Right lung (tissue), 5 donors: Measurements from ENCODE around the gene PCDHB10. TPM values are rescaled to one million over a fixed set of nuclear protein-coding genes. Genes with fewer than 3 reads are reported as not detected.
"Not testable (repeated sequence)": the region's sequence is repeated elsewhere in the genome, so short reads cannot be mapped to it uniquely, and the experiment has no call there.

ENCODE experiments used
- DNase-seq, 2 donors: peaks; one replicate each; pipeline ENCODE4 v3.0.0-alpha.2; 2013
- polyA plus RNA-seq, 5 donors: library from polyadenylated mRNA; unstranded; fragments of 120-200 nt; gene quantifications; one replicate each; pipeline versions ENCODE4 v1.2.1 to v1.2.3, GENCODE V29; 2013; ENCODE audit warnings: inconsistent platforms in 1 of 5, low replicate concordance in 1 of 5; ENCODE audit not compliant: insufficient read length in 5 of 5, insufficient read depth in 1 of 5

The PCDHB10 gene
- polyA plus RNA-seq, 5 donors, result 5.0 to 7.5 (median 6.9) TPM

GRCh38 chr5:141184117-141184855 lies 7.9 kb upstream of the PCDHB10 start:
- not testable (repeated sequence) for DNase-seq

- no peak for DNase-seq
Measured at GRCh38 chr5:141186897-141187512, 5.1 kb upstream of the PCDHB10 start, which contains the start of gene PCDHB9. Gene PCDHB9, plus strand, starts transcription at chr5:141187161. Its CDS starts 158 bp downstream, at chr5:141187319.

- not testable (repeated sequence) for DNase-seq
Measured at GRCh38 chr5:141188682-141189081, 3.5 kb upstream of the PCDHB10 start.

- DNase-seq, result not testable (repeated sequence)
Measured at GRCh38 chr5:141189131-141189530, 3.0 kb upstream of the PCDHB10 start.

GRCh38 chr5:141194332-141194731 lies 2.2 kb downstream of the PCDHB10 start:
- DNase-seq, result not testable (repeated sequence)

GRCh38 chr5:141196363-141196762 lies 4.2 kb downstream of the PCDHB10 start:
- no peak for DNase-seq

GRCh38 chr5:141199359-141200235 lies 7.4 kb downstream of the PCDHB10 start, which contains the start of gene PCDHB11:
Gene PCDHB11, plus strand, starts transcription at chr5:141199627. Its CDS starts 148 bp downstream, at chr5:141199775.
- no peak for DNase-seq

- DNase-seq, result not testable (repeated sequence)
Measured at GRCh38 chr5:141201126-141201525, 9.0 kb downstream of the PCDHB10 start.

GRCh38 chr5:141201646-141202045 lies 9.5 kb downstream of the PCDHB10 start:
- not testable (repeated sequence) for DNase-seq

GRCh38 chr5:141208478-141208877 lies 16.3 kb downstream of the PCDHB10 start, which contains the start of gene PCDHB12:
Gene PCDHB12, plus strand, starts transcription at chr5:141208719. Its CDS starts 189 bp downstream, at chr5:141208908.
- DNase-seq, result peak in 1 of 2 donors; percentile 18

- not testable (repeated sequence) for DNase-seq
Measured at GRCh38 chr5:141210281-141210680, 18.1 kb downstream of the PCDHB10 start.

- not testable (repeated sequence) for DNase-seq
Measured at GRCh38 chr5:141210849-141211248, 18.7 kb downstream of the PCDHB10 start.

- not testable (repeated sequence) for DNase-seq
Measured at GRCh38 chr5:141213656-141214339, 21.6 kb downstream of the PCDHB10 start, which contains the start of gene PCDHB13. Gene PCDHB13, plus strand, starts transcription at chr5:141213919. Its CDS starts 205 bp downstream, at chr5:141214124.

GRCh38 chr5:141214583-141214982 lies 22.4 kb downstream of the PCDHB10 start:
- not testable (repeated sequence) for DNase-seq

- DNase-seq, result not testable (repeated sequence)
Measured at GRCh38 chr5:141215504-141215903, 23.4 kb downstream of the PCDHB10 start.

- not testable (repeated sequence) for DNase-seq
Measured at GRCh38 chr5:141216035-141216434, 23.9 kb downstream of the PCDHB10 start.

GRCh38 chr5:141223112-141223783 lies 31.1 kb downstream of the PCDHB10 start, which contains the start of gene PCDHB14:
Gene PCDHB14, plus strand, starts transcription at chr5:141223343. Its CDS starts 163 bp downstream, at chr5:141223506.
- peak in 1 of 2 donors; percentile 24 for DNase-seq

- not testable (repeated sequence) for DNase-seq
Measured at GRCh38 chr5:141224844-141225243, 32.7 kb downstream of the PCDHB10 start.

GRCh38 chr5:141225421-141225820 lies 33.3 kb downstream of the PCDHB10 start:
- DNase-seq, result not testable (repeated sequence)

GRCh38 chr5:141234109-141234667 lies 42.0 kb downstream of the PCDHB10 start:
- DNase-seq, result peak in 1 of 2 donors; percentile 22
